Activated effector memory CD4-positive, alpha-beta T cell treated with Interleukin-2 at 50 U/mL for 16 hours (primary cell): ENCODE results near the gene POR.
"Not testable (repeated sequence)": the region's sequence is repeated elsewhere in the genome, so short reads cannot be mapped to it uniquely, and the experiment has no call there.

ENCODE experiments used
- DNase-seq: peaks from one replicate; pipeline ENCODE4 v3.0.0-alpha.2; 2020

Gene POR

DNA sequence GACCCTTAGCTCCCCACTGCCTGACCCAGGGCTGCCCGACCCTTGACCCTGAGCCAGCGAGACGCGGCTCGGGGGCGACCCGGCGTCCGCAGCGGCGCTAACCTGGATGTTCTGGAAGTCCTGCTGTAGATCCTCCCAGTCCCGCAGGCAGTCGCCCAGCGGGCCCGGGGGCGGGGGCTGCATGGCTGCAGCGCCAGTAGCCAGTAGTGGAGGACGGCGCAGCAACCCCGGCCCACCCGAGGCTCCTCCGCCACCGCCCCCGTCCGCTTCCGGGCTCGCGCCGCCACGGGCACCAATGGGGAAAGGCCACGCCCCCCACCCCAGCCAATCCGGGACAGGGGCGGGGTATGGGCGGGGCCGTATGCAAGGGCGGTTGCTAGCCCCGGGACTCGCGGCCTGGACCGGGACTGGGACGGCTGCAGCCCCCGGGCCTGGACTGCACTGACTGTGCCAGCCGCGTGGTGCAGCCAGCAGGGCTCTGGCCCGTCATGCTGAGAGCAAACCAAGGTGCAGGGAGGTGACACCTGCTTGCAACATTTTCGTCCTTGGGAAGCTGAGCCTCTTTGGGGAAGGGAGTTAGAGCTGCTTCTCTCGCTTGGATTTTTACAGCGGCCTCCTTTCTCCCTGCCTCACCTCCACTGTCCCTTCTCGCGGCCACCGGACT lies 79.6 kb downstream of the POR start, which contains the start of gene TMEM120A:
TMEM120A (minus strand) TSS at position 208 of the 664 bp plus-strand sequence; CDS start at position 183, 25 bp downstream.
- DNase-seq = peak; percentile 90

- DNase-seq = no peak
These were observed 80.1 kb downstream of the POR start for GRCh38 chr7:75995052-75995471.

GRCh38 chr7:75995996-75996395 lies 81.0 kb downstream of the POR start:
- DNase-seq = no peak

GRCh38 chr7:75996476-75996875 lies 81.5 kb downstream of the POR start:
- DNase-seq = no peak

DNA sequence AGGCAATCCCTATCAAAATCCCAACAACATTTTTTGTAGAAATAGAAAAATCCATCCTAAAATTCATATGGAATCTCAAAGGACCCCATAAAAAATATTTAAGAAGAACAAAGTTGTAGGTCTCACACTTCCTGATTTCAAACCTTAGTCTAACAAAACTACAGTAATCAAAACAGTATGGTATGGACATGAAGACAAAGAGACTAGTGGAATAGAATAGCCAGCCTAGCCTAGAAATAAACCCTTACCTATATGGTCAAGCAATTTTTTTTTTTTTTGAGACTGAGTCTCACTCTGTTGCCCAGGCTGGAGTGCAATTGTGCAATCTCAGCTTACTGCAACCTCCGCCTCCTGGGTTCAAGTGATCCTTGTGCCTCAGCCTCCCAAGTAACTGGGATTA lies 83.1 kb downstream of the POR start:
- DNase-seq = no peak

DNA sequence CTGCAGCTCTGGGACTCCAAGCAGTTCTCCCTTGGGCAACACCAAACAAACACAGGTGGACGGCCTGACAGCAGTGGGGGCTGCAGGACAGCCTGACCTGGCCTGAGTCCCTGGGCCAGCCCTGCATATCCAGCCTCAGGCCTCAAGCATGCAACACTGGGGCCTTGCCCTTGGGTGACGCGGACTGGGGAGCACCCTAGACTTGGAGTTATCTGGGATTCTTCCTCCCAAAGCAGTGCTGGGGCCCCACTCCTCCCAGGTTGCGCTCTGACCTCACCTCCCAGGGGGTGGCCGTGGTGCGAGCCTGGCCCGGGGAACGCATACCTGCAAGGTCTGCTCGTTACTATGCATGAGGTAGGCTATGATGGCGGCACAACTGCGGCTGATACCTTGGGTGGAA lies 85.6 kb downstream of the POR start:
- no peak for DNase-seq

GRCh38 chr7:76002139-76002538 lies 87.2 kb downstream of the POR start:
- DNase-seq = no peak

DNA sequence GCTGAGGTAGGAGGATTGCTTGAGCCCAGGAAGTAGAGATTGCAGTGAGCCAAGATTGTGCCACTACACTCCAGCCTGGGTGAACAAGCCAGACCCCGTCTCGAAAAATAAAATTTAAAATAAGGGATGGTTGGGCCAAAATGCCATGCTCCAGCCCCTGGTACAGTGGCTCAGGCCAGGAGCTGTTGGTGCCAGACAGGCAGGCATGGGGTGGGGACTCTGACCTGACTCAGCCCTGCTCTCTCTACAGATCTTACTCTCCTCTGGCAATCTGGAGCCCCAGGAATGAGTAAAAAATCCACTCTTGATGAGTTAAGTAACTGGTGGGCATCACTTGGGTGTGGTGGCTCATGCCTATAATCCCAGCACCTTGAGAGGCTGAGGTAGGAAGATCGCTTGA lies 87.9 kb downstream of the POR start:
- DNase-seq = no peak

DNA sequence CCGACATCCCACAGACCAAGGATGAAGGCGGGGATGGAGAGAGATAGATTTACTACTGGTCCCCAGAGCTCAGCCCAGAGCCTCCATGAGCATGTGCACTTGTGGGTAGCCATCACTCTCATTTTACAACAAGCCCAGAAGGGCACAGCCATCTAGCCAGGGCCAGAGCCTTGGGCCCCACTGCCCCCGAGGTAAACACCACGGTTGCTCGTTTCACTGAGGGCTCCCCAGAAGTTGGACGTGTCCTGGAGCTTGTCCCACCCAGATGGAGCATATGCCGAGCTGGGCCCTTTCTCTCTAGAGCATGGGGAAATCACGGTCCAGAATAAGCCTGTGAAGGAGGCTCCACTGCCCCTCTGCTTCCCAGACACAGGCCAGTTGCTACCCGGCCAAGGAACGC lies 88.4 kb downstream of the POR start:
- no peak for DNase-seq

DNA sequence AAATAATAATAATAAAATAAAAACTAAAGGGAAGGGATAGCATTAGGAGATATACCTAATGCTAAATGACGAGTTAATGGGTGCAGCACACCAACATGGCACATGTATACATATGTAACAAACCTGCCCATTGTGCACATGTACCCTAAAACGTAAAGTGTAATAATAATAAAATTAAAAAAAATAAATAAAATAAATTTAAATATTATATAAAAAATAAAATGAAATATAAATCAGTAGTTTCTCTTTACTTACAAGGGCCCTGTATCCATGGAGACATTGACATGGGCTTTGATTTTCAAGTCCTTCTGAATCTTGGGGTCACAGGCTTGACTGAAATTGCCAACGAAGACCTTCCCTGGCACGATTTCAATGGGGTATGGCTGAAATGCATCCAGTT lies 90.0 kb downstream of the POR start:
- not testable (repeated sequence) for DNase-seq

- DNase-seq = no peak
These were observed 93.3 kb downstream of the POR start for GRCh38 chr7:76008156-76008687.

GRCh38 chr7:76009672-76010600 lies 95.0 kb downstream of the POR start:
- DNase-seq = no peak

- DNase-seq = no peak
These were observed 96.5 kb downstream of the POR start for GRCh38 chr7:76011442-76011861.

- no peak for DNase-seq
These were observed 101.4 kb downstream of the POR start for GRCh38 chr7:76016191-76016947.

GRCh38 chr7:76018520-76018919 lies 103.6 kb downstream of the POR start:
- not testable (repeated sequence) for DNase-seq

GRCh38 chr7:76020031-76020714 lies 105.2 kb downstream of the POR start:
- peak; percentile 51 for DNase-seq

- DNase-seq = no peak
These were observed 107.2 kb downstream of the POR start for GRCh38 chr7:76022026-76022780.

DNA sequence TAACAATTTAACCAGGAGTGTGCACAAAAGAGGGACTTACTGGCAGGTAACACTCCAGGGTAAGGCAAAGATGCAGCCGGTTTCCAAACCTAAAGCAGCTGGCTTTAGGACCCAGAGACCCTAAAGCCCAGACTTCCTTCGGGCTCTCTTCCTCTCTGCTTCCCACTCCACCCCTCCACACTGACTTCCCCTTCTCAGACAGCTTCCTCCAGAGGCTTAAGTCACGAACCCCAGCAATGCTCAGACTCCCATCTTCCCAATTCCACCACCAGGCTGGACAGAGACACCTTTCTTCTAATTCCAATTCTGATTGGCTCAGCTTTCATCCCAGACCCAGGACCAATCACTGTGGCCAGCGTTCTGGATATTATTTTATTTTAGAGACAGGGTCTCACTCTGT lies 108.0 kb downstream of the POR start:
- no peak for DNase-seq

- DNase-seq = not testable (repeated sequence)
These were observed 114.7 kb downstream of the POR start for GRCh38 chr7:76029682-76030081.

GRCh38 chr7:76031964-76032363 lies 117.0 kb downstream of the POR start:
- no peak for DNase-seq
